Dermis blood vessel endothelial cell (primary cell): Measurements from ENCODE around the gene ZCCHC7. TPM values are rescaled to one million over a fixed set of nuclear protein-coding genes. Genes with fewer than 3 reads are reported as not detected.
A peak's percentile ranks its signal among the peaks of the same experiment; 100 is the strongest.
"Not testable (repeated sequence)": the region's sequence is repeated elsewhere in the genome, so short reads cannot be mapped to it uniquely, and the experiment has no call there.

Experiments
- DNase-seq: peaks from one replicate; pipeline ENCODE4 v3.0.0; 2010
- total RNA-seq: library from RNA; depleted of rRNA; stranded (reverse); fragments of >200 nt; gene quantifications from 2 replicates; pipeline ENCODE4 v1.2.3, GENCODE V29; 2014

ZCCHC7 gene
- total RNA-seq = 10.8 and 17.9 TPM in 2 replicates

GRCh38 chr9:37119907-37120842 lies at the start of gene ZCCHC7:
Gene ZCCHC7, plus strand, starts transcription at chr9:37120574.
- DNase-seq = peak; percentile 95

- not testable (repeated sequence) for DNase-seq
Observed at GRCh38 chr9:37074790-37075189, 45.6 kb upstream of the ZCCHC7 start.

- peak; percentile 91 for DNase-seq
Observed at GRCh38 chr9:37079370-37080164, 40.8 kb upstream of the ZCCHC7 start.

GRCh38 chr9:37080165-37080628 lies 40.2 kb upstream of the ZCCHC7 start:
- peak; percentile 42 for DNase-seq

- DNase-seq = not testable (repeated sequence)
Observed at GRCh38 chr9:37081507-37081906, 38.9 kb upstream of the ZCCHC7 start.

GRCh38 chr9:37082214-37082765 lies 38.1 kb upstream of the ZCCHC7 start:
- DNase-seq = peak; percentile 9

GRCh38 chr9:37083654-37084053 lies 36.7 kb upstream of the ZCCHC7 start:
- no peak for DNase-seq

GRCh38 chr9:37085233-37085632 lies 35.1 kb upstream of the ZCCHC7 start:
- no peak for DNase-seq

GRCh38 chr9:37092714-37093295 lies 27.6 kb upstream of the ZCCHC7 start:
- not testable (repeated sequence) for DNase-seq

- DNase-seq = no peak
Observed at GRCh38 chr9:37094751-37095150, 25.6 kb upstream of the ZCCHC7 start.

- no peak for DNase-seq
Observed at GRCh38 chr9:37096628-37097027, 23.7 kb upstream of the ZCCHC7 start.

- DNase-seq = no peak
Observed at GRCh38 chr9:37097294-37097693, 23.1 kb upstream of the ZCCHC7 start.

- DNase-seq = no peak
Observed at GRCh38 chr9:37100327-37100726, 20.0 kb upstream of the ZCCHC7 start.

GRCh38 chr9:37100741-37101140 lies 19.6 kb upstream of the ZCCHC7 start:
- no peak for DNase-seq

- DNase-seq = no peak
Observed at GRCh38 chr9:37102486-37102885, 17.9 kb upstream of the ZCCHC7 start.

- no peak for DNase-seq
Observed at GRCh38 chr9:37104183-37104889, 16.0 kb upstream of the ZCCHC7 start.

- no peak for DNase-seq
Observed at GRCh38 chr9:37105234-37105633, 15.1 kb upstream of the ZCCHC7 start.

GRCh38 chr9:37107701-37108100 lies 12.7 kb upstream of the ZCCHC7 start:
- no peak for DNase-seq

GRCh38 chr9:37114442-37114841 lies 5.9 kb upstream of the ZCCHC7 start:
- DNase-seq = not testable (repeated sequence)

GRCh38 chr9:37117956-37118355 lies 2.4 kb upstream of the ZCCHC7 start:
- DNase-seq = no peak

GRCh38 chr9:37119360-37119759 lies 1.0 kb upstream of the ZCCHC7 start:
- DNase-seq = no peak

- not testable (repeated sequence) for DNase-seq
Observed at GRCh38 chr9:37120843-37121335, 515 bp downstream of the ZCCHC7 start.
